GM18526 (cell line): ENCODE results near the gene DNAJC1.

Experiments
- POLR2A ChIP-seq: IDR thresholded peaks from 3 replicates; pipeline ENCODE4 v1.6.1; 2011; ENCODE audit not compliant: insufficient read length; ENCODE audit errors: extremely low read depth

The DNAJC1 gene

DNA sequence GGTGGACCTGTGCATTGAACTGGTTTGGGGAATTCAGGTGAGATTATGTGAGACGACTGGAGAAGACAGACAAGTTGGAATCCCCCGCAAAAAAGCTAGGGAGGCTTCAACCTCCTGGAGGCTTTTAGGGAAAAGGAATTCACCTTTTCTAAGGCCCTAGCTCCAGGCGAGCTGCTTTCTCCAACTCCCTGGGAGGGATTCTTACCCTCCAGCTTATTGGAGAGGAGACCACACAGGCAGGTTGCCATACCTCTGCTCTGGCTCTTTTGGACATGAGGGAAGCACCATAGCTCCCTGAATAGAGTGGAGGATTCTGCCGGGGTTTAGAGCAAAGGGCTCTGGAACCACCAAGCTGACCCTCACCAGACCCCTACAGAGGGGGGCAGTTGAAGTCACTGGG is 255.7 kb downstream of the DNAJC1 start:
- no peak for TF ChIP-seq POLR2A

- TF ChIP-seq POLR2A: no peak
These were observed 257.4 kb downstream of the DNAJC1 start for GRCh38 chr10:21746118-21746517.

- no peak for TF ChIP-seq POLR2A
These were observed 259.3 kb downstream of the DNAJC1 start for GRCh38 chr10:21744223-21744622.

DNA sequence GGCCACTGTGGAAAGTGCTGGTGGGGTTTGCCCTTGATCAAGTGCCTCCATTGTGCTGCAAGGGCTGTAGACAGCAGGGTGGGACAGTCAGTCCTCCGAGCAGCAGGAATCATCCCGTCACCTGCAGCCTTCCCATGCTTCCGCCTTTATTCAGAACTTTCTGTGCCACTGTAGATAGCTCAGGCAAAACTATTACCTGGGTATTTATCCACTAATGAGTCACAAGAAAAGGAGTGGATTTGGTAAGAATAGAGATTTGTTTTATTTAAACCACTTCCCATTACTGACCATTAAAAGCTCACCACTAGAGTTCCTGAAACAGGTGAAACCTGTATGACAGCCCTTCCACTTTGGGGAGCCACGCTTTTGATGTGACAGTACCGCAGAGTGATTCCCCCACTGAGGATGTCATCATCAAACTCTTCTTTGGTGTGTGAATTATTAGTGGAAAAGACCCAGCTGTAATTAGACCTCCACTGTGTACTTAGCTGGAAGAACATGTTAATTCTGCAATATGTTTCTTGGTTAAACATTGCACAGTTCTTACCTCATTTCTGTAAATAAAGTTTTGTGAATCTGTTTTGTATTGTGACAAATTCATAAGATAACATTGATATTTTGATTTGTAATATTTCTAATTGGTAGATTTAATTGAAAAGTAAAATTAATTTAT is 260.7 kb downstream of the DNAJC1 start:
- no peak for TF ChIP-seq POLR2A

- TF ChIP-seq POLR2A: no peak
These were observed 262.5 kb downstream of the DNAJC1 start for GRCh38 chr10:21740989-21741388.

GRCh38 chr10:21737106-21737505 is 266.4 kb downstream of the DNAJC1 start:
- TF ChIP-seq POLR2A: no peak

- no peak for TF ChIP-seq POLR2A
These were observed 269.8 kb downstream of the DNAJC1 start for GRCh38 chr10:21733710-21734109.

- no peak for TF ChIP-seq POLR2A
These were observed 271.3 kb downstream of the DNAJC1 start for GRCh38 chr10:21732067-21732772.

DNA sequence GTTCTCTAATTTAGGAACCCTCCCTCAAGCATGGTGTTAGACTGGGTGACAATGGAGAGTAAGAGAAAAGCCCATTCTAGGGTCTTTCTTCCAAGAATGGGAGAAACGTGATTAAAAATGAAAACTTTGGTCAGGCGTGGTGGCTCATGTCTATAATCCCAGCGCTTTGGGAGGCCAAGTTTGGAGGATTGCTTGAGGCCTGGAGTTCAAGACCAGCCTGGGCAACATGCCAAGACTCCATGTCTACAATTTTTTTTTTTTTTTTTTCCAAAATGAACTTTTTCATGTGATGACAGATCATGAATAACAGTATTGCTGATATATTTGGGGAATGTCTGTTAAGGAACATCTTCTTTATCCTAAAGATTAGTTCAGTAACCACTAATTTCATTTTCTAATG is 274.9 kb downstream of the DNAJC1 start:
- no peak for TF ChIP-seq POLR2A

GRCh38 chr10:21727452-21728168 is 275.9 kb downstream of the DNAJC1 start:
- TF ChIP-seq POLR2A: no peak

GRCh38 chr10:21726601-21727225 is 276.8 kb downstream of the DNAJC1 start:
- no peak for TF ChIP-seq POLR2A

DNA sequence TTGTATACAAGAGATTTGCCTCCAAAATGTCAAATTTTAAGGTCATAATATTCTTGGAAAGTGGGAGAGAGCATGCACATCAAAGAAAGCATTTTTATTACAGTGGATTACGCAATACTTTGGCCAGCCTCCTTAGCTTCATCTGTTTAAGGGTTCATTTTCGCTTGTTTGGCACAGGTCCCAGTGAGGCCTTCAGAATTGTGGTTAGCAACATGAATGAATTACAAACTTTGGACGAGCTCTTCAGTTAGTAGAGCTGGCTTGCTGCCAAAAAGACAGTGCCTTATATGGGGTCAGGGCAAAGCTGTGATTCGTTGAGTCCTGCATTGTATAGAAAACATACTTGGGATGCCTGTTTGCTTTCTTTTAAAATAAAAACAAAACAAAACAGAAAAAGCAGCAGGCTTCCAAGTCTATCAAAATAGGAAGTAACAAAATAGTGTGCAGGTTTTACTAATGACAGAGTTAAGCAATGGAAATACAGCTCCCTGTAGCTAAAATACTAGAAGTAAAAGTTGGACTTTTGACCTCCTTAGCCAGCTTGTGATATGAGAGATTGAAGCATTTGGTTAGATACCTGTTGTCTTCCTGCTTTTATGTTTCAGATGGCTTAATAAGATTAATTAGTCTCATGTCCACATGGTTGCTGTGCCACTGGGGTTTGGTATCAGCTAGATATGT is 278.7 kb downstream of the DNAJC1 start:
- TF ChIP-seq POLR2A: no peak

- no peak for TF ChIP-seq POLR2A
These were observed 279.4 kb downstream of the DNAJC1 start for GRCh38 chr10:21724020-21724589.

DNA sequence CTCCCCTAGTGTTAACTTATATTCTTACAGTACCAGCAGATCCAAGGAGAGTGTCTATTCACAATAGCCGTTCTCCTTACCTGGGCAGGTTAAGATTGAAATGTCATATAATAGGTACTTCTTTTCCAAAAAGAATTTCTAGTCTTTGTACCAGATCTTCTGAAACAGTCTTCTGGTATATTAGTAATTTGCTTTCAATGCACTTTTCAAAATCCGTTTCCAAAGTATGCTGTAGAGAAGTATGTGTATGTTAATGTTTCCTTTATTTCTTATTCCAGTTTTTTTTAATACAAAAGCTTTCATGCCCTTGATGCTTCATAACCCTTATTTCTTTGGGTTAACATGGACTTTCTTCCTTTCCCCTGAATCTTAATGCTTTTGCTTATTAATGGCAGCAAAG is 281.3 kb downstream of the DNAJC1 start:
- no peak for TF ChIP-seq POLR2A
